Posterior vena cava (tissue), 2 donors: Measurements from ENCODE around the gene KIF26B. TPM values are rescaled to one million over a fixed set of nuclear protein-coding genes. Genes with fewer than 3 reads are reported as not detected.
"Not testable (repeated sequence)": the region's sequence is repeated elsewhere in the genome, so short reads cannot be mapped to it uniquely, and the experiment has no call there.

Experiments used
- DNase-seq: peaks from one replicate; pipeline ENCODE4 v3.0.0-alpha.2; 2020; ENCODE audit warnings: low spot score
- intact Hi-C, 2 donors: fragments of 100-400 bp; cut with DNase I; formaldehyde crosslinking; loops; one replicate each; pipeline versions ENCODE4 v1.14.1 to v1.14.2; 2022 to 2023
- total RNA-seq, 2 donors: library from RNA; stranded (reverse); fragmentation: NEBNext Ultra II Directional; extraction: Animal tissue kit (Norgen Biotek cat#: 25700); gene quantifications; one replicate each; pipeline ENCODE4 v1.2.1, GENCODE V29; 2021
- donor health status: DM: yes; HTN: yes; CAD: no.
- donor health status: DM: yes; HTN: yes; CAD: no.

KIF26B gene
- total RNA-seq, 2 donors from 2014 or later: 0.62 to 0.65 TPM

GRCh38 chr1:245292553-245292952, 137.8 kb downstream of the KIF26B start:
- intact Hi-C loops: no loop called here
- no peak for DNase-seq

DNA sequence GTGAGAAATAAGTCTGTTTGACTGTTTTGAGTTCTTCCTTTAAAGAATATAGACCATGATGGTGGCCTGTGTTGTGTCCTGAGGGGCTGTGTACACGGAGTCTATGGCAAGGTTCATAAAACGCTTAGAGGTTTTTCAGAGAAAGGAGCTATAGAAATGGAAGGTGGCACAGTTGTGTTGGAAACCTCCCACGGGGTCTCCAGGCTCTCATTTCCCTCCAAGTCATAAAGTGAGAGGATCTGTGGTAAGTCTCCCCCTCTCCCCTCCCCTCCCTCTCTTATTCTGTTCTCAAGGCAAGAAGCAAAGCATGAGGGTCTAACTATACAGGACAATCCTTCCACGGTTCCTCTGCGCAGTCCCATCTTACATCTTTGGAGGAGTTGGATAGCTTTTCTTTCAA, 139.2 kb downstream of the KIF26B start:
- no peak for DNase-seq
- intact Hi-C loops: no loop called here

- intact Hi-C loops: no loop called here
- DNase-seq: no peak
These were observed 144.0 kb downstream of the KIF26B start for GRCh38 chr1:245298781-245299180.

DNA sequence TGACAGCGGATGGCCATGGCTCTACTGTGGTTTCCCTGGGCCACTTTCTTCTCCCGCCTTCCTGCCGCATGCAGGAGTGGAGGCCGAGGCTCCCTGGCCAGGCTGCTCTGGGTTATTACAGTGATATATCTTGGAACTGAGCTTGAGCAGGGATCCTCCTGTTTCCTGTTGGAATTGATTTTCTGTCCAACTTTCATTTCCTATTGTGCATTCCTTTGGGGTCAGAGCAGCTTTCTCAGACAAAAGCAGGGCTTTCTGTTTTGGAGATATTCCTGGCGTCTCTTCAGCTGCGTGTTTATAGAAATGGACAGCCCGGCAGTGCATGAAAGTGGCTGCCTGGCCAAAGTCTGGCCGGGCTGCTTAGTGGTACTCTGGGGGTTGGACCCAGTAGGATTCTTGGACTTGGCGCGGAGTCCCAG, 146.4 kb downstream of the KIF26B start:
- intact Hi-C loops: no loop called here
- DNase-seq: no peak

GRCh38 chr1:245301921-245302320, 147.1 kb downstream of the KIF26B start:
- no peak for DNase-seq
- intact Hi-C loops: no loop called here

DNA sequence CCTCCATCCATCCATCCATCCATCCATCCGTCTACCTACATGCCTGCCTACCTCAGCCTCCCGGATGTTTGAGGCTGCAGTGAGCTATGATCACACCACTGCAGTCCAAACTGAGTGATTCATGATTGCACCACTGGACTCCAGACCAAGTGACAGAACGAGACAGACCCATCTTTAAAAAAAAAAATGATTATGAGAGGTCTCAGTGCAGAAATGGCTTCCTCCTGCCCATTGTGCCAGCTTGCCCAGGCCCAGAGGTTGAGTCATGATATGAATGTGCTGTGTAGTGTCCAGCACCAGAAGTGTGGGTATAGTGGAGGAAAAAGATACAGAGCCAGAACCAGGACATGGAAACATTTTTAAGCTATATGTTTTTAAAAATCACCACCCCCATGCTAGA, 149.9 kb downstream of the KIF26B start:
- no peak for DNase-seq
- intact Hi-C loops: no loop called here

DNA sequence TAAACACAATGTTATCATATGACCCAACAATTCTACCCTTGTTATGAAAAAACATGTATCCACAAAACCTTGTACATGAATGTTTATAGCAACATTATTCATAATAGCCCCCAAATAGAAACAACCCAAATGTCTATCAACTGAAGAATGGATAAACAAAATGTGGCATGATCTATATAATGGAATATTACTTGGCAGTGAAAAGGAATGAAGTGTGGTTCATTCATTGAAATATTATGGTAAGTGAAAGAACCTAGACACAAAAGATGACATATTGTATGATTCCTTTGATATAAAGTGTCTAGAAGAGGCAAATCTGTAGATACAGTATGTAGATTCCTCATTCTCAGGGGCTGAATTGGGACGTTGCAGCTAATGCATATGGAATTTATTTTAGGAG, 151.2 kb downstream of the KIF26B start:
- intact Hi-C loops: no loop called here
- DNase-seq: no peak

GRCh38 chr1:245306628-245307410, 152.0 kb downstream of the KIF26B start:
- intact Hi-C loops: no loop called here
- DNase-seq: no peak

DNA sequence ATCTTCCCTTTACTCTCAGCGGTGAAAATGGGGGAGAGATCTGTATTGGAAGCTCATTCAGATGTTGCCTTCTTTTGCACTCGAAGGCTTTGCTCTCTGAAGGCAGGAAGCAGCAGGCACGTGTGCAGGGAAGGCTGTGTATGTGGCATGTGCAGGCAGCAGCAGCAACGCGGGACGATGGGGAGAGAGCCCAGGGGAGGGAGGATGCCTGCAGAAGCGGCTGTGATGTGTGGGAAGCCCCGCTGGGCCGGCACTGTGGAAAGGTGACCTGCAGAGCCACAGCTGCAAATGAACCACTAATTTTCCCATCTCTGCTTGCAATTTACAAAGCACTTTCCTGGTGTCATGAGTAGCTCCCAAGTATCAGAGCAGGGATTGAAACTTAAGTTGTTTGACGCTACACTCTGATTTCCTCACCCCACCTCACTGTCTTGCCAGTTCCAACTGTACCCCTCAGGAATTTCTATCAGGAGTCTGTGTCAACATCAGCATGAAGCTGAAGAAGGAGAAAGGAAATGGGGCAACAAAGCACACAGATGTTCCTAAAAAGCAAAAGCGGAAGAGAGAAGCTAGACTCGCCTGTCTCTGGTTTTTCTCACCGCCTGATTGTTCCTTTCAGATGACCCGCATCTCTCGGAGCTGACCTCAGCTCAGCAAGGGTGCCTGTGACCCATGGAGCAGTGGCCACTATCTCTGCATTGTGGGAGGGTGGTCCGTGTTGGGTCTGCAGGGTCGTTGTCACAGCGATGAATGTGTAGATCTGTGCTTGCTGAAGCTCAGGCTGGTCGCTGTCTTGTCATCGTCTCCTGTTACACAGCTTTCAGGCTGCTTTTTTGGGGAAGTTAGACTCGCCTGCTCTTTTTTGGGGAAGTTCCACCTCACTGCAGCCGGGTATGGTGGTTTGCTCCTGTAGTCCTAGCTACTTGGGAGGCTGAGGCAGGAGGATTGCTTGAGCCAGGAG, 156.1 kb downstream of the KIF26B start:
- intact Hi-C loops: no loop called here
- DNase-seq: no peak

GRCh38 chr1:245311887-245312536, 157.2 kb downstream of the KIF26B start:
- intact Hi-C loops: no loop called here

GRCh38 chr1:245313576-245313975, 158.8 kb downstream of the KIF26B start:
- DNase-seq: no peak
- intact Hi-C loops: no loop called here

More at GRCh38 chr1:245311887-245312536, 157.2 kb downstream of the KIF26B start:
- DNase-seq: no peak

DNA sequence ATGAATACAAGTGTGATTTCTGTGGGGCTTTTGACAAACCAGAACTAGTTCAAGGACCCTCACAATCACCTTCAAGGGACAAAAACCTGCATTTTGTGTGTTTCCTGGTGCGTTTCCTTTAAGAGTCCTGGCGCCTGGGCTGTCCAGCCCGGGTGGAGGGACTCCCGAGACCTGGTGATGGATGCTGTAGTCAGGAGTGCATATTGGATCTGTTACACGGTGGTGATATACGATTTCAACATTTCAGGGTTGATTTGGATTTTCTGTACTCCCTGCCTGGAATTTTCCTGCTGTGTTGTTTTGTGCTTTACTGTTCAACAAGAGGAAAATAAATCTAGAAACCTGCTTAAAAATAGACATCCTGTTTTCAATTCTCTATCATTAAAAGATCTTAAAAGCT, 162.0 kb downstream of the KIF26B start:
- no peak for DNase-seq

GRCh38 chr1:245317217-245317616, 162.4 kb downstream of the KIF26B start:
- intact Hi-C loops: no loop called here
- no peak for DNase-seq

More for the DNA sequence above, 162.0 kb downstream of the KIF26B start:
- intact Hi-C loops: no loop called here

- DNase-seq: no peak
- intact Hi-C loops: no loop called here
These were observed 164.3 kb downstream of the KIF26B start for GRCh38 chr1:245319094-245319493.

- intact Hi-C loops: no loop called here
These were observed 167.9 kb downstream of the KIF26B start for GRCh38 chr1:245322673-245323072.

DNA sequence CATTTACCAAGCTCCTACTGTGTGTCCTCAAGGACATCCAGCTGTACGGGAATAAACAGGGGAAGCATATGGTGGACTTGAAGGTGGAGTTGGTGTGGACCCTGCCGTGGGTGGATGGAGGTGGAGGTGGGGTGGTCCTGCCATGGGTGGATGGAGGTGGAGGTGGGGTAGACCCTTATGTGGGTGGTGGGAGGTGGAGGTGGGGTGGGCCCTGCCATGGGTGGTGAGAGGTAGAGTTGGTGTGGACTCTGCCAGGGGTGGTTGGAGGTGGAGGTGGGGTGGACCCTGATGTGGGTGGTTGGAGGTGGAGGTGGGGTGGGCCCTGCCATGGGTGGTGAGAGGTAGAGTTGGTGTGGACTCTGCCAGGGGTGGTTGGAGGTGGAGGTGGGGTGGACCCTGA, 169.0 kb downstream of the KIF26B start:
- intact Hi-C loops, DNase-seq: not testable (repeated sequence)

More at GRCh38 chr1:245322673-245323072, 167.9 kb downstream of the KIF26B start:
- DNase-seq: no peak

- no peak for DNase-seq
- intact Hi-C loops: no loop called here
These were observed 171.4 kb downstream of the KIF26B start for GRCh38 chr1:245325922-245326795.

DNA sequence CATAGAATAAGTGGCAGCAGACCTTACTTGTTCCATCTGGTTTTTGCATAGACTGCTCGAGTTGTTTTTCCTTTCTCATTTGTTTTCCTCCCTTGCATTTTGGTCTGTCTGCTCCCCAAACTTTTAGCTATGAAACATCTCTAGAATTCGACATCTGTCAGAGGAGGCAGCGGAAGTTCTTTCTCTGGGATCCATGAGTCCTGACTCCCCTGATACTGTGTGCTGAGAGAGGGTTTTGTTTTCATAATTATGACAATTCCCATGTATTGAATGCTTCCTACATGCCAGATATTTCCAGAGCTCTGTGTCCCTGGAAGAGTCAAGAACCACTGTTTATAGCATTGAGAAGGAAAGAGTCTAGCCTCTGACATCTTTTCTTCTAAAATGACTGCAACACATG, 172.6 kb downstream of the KIF26B start:
- intact Hi-C loops: no loop called here
- no peak for DNase-seq

DNA sequence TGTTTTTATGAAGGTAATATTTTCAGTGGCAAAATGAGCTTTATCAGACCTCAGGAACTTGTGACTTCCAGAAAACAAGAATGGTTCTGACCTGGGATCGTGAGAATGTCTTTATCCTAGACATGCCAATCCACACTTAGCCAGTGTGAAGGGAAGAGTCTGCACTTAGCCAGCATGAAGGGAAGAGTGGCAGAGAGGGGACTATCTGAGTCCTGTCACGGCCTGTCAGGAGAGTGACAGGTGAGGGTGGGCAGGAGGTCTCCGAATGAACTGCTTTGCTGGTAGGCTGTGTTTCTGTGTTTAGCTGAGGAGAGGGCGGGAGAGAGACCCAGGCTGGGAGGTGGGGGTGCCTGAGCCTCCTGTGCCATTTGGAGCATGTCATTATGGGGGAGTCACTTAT, 173.1 kb downstream of the KIF26B start:
- intact Hi-C loops: no loop called here
- no peak for DNase-seq
